Stimulated activated CD8-positive, alpha-beta memory T cell treated with anti-CD3 and anti-CD28 coated beads, Interleukin-12 subunit alpha, Interleukin-12 subunit beta, amount 100 ng/mL, for 24 hours (primary cell): ENCODE results near the gene DCP1A.
"Not testable (repeated sequence)": the region's sequence is repeated elsewhere in the genome, so short reads cannot be mapped to it uniquely, and the experiment has no call there.

Source experiments
- DNase-seq: peaks from one replicate; pipeline ENCODE4 v3.0.0-alpha.2; 2020; ENCODE audit errors: extremely low read depth

DCP1A gene

DNA sequence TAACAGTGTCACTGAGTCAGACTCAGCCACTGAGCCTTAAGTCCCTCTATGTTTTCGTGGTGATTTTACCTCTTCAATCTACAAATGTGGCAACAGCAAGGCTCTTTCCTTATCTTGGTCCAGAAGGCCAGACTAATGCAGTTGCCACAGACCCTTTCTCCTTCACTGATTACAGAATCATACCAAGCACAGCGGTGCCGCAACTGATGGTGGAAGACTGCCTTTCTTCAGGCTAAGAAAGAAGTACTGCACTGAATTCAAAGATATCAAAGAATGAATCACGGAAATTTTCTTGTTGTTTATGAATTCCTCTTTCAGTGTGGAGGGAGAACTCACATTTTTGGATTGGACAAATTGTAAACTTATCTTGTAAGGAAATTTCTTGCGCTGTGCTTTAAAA lies 18.6 kb downstream of the DCP1A start:
- no peak for DNase-seq

DNA sequence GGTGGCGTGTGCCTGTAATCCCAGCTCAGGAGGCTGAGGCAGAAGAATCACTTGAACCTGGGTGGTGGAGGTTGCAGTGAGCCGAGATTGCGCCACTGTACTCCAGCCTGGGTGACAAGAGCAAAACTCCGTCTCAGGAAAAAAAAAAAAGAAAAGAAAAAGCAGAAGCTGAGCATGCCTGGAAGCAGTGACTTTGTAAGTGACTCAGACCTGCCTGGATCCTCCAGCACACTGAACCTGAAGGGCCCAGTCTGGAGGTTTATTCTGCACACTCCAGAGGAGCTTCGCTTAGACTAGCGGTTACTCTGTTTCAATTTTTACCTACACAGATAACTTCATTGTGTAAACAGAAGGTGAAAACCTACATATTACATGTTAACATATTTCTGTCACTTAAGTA lies 19.4 kb downstream of the DCP1A start:
- not testable (repeated sequence) for DNase-seq

DNA sequence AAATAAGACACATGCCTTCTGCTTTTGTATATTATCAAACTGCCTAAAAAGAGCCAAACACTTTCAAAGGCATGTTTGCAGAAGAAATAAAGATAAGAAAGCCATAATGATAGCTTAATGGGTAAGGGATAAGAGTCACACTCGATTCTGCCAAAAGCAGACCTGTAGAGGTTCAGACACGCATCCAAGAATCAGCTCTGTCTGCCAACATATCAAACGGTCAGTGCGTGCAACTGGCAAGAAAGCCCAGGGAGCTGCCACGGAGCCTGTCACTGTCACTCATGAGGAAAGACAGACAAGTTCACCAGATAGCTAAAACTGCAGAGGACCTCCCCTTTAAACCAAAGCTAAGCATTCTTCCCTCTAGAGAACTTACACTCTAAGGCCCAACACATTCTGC lies 23.2 kb downstream of the DCP1A start:
- DNase-seq, result no peak

DNA sequence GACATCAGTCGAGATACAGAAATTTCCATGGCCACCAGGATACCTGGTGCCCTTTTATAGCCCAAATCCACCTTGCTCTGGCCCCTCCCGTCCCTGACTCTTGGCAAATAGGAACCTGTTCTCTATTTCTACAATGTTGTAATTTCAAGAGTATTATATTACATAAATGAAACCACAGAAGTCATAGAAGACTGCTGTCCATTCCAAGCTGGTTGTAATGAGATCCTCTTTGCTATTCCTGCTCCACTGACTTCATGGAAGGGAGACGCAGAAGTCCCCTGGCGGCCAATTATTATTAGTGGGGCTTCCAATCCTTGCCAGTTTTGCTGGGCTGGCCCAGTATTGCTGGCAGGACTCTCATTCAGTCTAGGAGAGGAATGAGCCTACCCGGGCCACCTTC lies 26.6 kb downstream of the DCP1A start:
- no peak for DNase-seq

DNA sequence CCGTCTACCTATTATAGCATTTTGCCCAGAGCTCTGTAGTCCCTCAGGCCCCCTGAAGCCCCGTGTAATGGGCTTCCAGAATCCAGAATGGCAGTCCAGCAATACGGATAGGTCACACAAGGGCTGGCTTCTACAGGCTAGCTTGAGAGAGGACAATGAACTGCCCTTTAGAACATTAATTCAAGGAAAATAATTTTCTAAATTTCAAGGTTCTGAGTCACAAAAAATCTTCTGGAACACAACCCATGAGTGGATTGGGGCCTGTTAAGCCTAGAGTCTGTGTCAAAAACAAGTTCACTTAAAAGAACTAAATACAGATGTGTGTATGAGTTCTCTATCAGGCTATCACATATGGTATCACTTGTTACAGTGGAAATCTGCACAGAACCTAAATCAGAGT lies 28.8 kb downstream of the DCP1A start:
- no peak for DNase-seq

DNA sequence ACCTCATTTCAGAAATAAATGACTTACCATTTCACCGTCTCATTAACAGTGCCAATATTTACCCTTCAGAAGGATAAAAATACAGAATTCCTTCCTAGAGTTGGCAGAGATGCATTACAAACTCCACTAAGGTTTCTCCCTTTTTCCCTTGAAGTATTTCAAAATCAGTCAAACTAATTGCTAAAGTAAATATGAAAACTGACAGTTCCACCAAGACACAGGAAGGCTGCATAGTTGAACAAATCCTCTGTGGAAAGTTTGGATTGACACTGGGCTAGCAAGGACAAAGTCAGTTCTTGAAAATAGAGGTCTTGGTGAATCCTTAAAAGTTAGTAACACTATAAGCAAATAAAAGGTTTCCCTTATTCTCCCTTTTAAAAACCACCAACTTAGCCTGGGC lies 34.5 kb downstream of the DCP1A start:
- no peak for DNase-seq

DNA sequence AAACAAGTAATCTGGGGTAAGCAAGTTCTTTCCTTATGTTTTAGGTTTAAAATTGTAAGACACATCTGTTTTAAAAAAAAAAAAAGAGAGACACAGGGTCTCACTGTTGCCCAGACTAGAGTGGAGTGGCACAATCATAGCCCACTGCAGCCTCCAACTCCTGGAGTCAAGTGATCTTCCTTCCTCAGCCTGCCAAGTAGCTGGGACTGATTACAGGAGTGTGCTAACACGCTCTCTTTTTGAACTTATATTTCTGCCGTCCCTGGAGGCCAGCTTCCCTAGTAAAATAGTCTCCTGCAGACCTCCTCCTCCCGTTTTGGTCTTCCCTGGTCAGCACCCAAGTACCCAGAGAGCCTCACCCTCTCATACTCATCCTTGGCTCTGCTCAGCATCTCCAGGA lies 35.5 kb downstream of the DCP1A start:
- DNase-seq, result no peak

DNA sequence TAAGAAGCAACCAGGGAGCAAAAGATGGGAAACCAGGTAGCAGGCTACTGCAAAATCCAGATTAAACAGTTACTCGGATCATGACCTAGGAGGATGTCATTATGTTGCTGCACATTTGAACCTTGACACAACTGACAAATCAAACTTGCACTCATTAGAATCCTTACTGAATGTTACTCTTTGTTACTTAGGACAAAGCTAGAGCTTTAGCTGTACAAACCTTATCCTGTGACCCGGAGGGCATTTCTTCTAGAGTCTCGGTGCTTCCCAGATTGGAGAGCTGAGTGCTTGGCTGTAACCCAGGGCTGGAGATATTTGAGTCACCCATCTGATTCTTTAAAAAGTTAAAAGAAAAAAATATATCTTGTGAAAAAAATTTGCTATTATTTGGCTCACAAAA lies 43.4 kb downstream of the DCP1A start:
- DNase-seq, result no peak

DNA sequence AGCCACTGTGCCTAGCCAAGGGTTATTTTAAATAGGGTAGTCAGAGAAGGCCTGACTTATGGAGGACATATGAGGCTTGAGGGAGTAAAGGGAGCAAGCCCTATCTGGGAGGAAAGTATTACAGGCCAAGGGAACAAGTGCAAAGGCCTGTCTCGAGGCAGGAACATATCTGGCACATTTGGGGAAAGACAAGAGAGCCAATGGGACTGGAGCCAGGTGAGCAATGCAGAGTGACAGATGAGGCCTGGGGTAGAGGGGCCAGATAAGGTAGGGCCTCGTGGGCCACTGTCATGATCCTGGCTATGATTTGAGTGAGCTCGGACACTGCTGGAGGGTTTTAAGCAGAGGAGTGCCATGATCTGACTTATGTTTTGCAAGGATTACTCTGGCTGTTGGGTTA lies 43.8 kb downstream of the DCP1A start:
- no peak for DNase-seq

DNA sequence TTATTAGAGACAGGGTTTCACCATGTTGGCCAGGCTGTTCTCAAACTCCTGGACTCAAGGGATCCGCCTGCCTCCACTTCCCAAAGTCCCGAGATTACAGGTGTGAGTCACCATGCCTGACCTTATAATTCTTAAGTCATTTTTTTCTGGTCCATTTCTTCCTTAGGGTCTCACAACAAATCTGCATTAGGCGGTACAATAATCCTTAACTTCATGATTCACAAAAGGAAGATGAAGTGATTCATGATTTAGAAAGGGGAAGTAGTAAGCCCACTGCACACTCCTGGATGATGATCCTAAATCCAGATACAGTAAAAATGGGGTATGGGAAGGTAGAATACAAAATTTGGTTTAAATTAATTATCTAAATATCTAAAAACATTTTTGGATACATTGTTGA lies 46.5 kb downstream of the DCP1A start:
- DNase-seq, result no peak

DNA sequence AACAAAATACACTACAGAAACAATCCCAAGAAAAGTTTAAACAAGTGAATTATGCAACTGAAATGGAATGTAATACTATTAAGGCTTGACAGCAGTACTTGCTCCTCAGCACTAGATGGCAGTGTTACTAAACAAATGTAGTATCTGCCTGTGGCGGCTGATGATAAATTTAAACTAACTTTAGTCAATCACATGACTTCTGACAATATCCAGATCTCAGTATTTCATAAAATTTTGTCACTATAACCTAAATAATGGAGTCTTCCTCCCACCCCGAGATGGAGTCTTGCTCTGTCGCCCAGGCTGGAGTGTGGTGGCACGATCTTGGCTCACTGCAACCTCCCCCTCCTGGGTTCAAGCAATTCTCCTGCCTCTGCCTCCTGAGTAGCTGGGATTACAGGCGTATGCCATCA lies 47.7 kb downstream of the DCP1A start:
- not testable (repeated sequence) for DNase-seq

DNA sequence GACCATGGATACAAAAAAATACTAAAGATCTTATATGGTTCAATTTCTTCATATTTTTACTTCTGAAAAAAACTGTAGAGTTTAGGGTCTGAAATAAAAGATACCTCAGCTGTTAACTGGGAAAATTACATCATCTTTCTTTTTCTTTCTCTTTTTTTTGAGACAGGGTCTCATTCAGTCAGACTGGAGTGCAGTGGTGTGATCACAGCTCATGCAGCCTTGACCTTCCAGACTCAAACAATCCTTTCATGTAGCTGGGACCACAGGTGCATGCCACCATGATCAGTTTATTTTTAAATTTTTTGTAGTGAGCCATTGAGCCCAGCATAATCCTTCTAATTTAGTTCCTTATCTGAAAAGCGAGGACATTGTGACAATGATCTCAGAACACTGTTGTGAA lies 51.9 kb downstream of the DCP1A start:
- DNase-seq, result no peak

DNA sequence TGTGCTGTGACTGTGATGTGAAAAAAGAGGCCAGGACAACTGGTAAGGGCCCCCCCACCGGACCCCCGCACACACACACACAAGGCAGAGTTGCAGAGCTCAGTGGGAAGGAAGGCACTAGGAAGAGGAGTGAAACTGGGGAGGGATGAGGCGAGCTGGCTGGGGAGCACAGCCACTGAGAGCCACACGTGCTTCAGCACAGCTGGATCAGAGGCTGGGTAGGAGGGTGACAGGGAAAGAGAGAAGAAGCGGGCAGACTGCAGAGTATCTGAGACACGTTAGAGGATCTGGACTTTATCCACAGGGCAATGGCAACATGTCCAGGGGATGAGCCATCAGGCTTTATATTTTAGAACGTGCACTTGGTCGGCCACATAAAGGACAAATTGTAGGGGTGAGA lies 53.5 kb downstream of the DCP1A start:
- DNase-seq, result no peak

DNA sequence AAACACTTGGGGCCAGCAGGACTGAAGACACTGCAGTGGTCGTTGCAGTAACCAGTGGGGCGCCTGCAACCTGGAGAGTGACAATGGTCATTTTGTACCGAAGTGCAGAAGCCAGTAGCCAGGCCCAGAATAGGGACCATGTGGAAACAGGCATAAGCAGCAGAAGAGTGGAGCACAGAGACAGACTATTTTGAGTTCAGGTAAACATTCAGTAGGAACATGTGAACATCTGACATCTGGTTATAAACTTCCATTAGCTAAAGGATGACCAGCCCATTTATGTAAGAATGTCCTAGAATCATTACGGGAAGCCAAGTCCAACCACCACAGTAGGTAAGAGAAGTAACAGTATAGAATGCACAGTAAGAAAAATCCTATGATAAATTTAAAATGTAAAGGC lies 59.1 kb downstream of the DCP1A start:
- no peak for DNase-seq

DNA sequence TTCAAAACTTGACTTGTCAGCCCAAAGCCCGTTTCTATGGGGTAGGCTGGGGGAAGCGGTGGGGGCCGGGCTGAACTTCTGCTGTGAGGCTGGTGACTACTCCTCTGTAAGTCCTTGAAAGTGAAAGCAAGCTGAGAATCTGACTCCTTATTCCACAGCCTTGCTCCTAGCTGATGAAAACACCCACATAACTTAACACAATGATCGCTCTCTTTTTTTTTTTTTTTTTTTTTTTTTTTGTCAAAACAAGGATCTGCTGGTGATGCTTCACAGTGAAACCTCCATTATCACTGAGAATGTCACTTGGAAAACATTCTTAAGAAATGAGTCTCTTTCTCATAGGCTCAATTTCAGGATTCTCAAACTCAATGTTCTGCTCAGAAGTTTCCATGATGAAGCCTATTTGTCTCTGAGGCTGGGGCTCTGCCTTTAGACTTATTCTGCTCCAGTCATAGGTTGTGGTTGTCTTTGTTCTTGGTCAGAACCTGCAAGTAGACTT lies 60.2 kb downstream of the DCP1A start:
- no peak for DNase-seq

DNA sequence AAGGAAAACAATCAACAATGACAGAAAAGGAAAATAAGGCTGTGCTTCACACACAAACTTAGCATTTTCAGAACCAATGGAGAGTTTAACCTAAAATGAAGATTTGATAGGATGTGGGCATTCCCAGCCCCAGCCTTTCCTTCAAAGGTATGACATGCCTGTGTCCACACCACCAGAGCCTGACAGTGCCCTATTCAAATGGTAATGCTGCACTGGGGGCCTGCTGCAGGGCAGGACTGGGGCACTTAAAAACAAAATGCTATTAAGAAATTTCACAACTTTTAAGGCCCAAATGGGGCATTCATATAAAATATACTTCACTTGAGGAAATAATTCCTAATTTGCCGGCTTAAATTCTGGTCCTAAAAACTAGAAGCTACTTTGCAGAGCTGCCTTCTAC lies 60.6 kb downstream of the DCP1A start:
- DNase-seq, result no peak

DNA sequence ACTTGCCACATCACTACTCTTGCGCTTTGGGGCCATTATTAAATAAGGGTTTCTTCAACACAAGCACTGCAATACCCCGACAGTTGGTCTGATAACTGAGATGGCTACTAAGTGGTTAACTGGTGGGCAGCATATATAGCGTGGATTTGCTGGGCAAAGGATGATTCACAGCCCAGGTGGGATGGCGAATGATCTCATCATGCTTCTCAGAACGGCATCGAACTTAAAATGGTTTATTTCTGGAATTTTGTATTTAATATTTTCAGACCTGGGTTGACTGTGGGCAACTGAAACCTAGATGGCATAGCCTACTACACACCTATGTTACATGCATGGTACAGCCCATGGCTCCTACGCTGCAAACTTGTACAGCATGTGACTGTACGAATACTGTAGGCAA lies 64.8 kb downstream of the DCP1A start:
- no peak for DNase-seq

DNA sequence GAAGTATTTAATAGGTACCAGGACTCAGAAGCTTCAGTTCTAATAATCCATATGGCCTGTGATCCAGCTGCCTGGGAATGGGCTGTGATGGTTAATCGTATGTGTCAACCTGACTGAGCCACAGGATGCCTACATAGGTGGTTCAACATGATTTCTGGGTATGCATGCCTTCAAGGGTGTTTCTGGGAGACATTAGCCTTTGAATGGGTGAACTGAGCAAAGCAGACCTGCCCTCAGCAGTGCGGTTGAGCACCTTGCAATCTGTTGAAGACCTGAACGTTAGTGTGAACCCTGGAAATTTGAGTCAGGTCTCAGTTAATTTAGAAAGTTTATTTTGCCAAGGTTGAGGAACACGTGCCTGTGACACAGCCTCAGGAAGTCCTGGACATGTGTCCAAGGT lies 68.7 kb downstream of the DCP1A start:
- DNase-seq, result no peak

DNA sequence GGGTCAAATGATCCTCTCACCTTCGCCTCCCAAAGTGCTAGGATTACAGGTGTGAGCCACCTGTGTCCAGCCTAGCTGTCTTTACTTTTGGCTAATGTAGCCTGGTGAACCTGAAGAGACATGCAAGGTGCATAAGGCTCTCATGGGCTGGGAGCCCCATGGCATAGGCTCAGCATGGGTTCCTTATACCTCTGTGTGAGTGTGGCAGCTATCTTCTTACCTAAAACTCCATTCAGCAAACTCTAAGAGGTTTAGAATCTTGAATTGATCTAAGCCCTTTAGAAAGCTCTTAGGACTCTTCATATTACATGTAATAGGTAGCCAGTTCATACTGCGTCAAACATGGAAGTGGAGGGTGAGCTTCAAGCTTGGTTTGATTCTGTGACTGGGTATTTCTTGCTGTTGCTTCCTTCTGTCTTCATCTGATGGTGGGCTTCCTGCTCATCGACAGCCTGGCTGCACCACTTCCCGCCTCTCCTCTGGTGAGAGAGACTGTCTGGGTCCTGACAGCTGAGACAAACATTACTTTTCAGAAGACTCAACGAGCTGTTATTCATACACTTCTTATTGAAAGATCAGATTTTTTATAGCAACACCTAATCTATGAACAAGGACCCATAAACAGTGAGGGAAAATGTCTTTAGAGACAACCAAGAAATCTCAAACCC lies 72.3 kb downstream of the DCP1A start:
- DNase-seq, result no peak

DNA sequence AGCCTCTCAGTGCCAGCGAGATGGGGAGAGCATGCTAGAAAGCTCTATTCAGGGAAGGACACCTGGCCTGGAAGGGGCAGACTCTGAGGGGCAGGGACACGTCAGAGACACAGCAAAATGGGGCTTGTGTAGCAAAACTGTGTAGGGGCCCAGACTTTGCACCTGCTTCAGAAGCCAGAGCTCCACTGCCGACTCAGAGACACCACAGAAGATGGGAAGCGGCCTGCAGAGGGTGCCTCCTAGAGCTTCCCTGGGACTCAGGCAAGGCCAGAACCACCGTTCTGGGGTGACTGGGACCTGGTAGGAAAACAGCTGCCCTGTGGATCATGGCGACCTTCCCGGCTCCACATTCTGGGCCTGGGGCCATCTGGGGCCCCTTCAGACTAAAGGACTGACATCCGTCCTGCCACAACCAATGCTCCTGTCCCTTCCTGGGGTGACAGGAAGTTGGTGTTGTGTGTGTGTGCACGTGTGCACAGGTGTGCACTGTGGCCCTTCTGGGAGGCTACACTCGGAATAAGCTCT lies 74.1 kb downstream of the DCP1A start:
- no peak for DNase-seq

DNA sequence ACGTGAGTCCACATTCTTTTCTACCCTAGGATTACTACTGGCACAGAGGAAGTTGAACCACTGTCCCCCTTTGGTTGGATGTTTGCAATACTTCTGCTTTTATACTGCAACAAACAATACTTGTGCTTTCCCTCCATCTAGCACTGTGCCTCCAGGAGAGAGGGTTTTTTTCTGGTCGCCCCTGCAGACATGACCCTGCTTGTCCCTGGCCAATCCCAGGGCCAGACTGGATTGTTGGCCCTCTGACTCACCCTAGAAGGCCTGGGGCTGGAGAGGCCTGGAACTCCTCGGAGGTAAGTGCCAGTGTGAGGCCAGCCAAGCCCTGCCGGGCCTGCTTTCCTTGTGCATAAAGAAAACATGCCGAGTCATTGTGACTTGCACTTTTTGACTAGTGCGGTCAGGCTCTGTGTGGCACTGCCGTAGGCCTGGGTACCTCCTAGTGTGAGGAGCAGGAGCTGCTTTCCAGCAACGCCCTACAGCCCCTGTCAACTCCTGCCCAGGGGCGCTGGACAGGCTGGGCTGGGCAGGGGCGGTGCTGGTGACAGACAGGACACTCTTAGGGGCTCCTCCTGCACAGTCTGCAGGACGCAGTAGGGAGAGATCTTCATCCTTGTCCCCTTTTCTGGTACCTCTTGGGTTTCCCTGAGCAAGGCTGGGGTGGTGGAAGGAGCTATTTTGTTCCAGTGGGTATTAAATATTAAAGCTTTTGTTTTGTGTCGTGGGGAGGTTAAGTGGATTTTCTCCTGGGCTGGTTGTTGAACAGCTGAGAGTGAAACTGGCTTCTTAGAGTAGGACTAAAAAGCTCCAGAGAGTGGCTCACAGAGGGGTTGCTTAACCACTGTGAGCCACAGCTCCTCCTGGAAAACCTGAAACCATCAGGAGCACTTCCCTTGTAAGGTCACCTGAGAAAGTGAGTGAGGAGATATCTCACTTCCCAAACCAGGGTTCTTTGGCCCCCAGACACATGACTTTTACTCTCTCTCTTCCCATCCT lies 77.2 kb downstream of the DCP1A start:
- DNase-seq, result no peak

DNA sequence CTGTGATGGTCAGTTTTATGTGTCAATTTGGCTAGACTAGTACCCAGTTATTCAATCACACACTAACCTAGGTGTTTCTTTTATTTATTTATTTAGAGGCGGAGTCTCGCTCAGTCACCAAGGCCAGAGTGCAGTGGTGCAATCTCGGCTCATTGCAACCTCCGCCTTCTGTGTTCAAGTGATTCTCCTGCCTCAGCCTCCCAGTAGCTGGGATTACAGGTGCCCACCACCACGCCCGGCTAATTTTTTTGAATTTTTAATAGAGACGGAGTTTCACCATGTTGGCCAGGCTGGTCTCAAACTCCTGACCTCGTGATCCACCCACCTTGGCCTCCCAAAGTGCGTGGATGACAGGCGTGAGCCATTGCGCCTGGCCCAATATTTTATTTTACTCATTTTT lies 78.2 kb downstream of the DCP1A start:
- DNase-seq, result not testable (repeated sequence)

DNA sequence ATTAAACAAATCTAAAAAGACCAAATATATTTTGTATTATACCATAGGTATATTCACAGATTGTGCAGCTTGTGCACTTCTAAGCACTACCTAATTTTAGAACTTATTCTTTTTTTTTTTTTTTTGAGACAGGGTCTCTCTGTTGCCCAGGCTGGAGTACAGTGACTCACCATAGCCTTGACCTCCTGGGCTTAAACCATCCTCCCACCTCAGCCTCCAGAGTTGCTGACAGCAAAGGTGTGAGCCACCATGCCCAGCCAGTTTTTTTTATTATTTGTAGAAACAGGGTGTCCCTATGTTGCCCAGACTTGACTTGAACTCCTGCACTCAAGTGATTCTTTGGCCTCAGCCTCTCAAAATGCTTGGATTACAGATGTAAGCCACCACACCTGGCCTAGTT lies 79.6 kb downstream of the DCP1A start:
- DNase-seq, result no peak
